HG03196 (cell line): Measurements from ENCODE around the gene SPDYE5.

Source experiments
- ATAC-seq: cut with Tn5 transposase; IDR thresholded peaks from one replicate; pipeline ENCODE4 v1.9.1; 2021; ENCODE audit not compliant: unreplicated experiment

SPDYE5 gene

GRCh38 chr7:75536491-75536890 is 44.4 kb downstream of the SPDYE5 start:
- no peak for ATAC-seq

- no peak for ATAC-seq
Observed at GRCh38 chr7:75536940-75537538, 44.9 kb downstream of the SPDYE5 start.

- no peak for ATAC-seq
Observed at GRCh38 chr7:75537731-75538130, 45.6 kb downstream of the SPDYE5 start.

GRCh38 chr7:75546237-75547015 is 54.3 kb downstream of the SPDYE5 start:
- ATAC-seq = no peak
